BLaER1 treated with 17β-estradiol and CSF1 and Interleukin-3, amounts not matched to agents 10 nM and 100 nM (cell line): ENCODE results near the gene WDR12.

Source experiments
- H3K27ac ChIP-seq, 11 experiments: shearing (Covaris generic); formaldehyde crosslinking; 2 replicates each; pipeline ENCODE4 v1.8.1; 2022
- H3K27me3 ChIP-seq, 11 experiments: shearing (Covaris generic); formaldehyde crosslinking; 2 replicates each; pipeline ENCODE4 v1.8.1; 2022
- H3K36me3 ChIP-seq, 11 experiments: shearing (Covaris generic); formaldehyde crosslinking; 2 replicates each; pipeline ENCODE4 v1.8.1; 2022
- H3K4me1 ChIP-seq, 10 experiments: shearing (Covaris generic); formaldehyde crosslinking; 2 replicates each; pipeline ENCODE4 v1.8.1; 2022
- H3K4me2 ChIP-seq, 11 experiments: shearing (Covaris generic); formaldehyde crosslinking; 2 replicates each; pipeline ENCODE4 v1.8.1; 2022
- H3K4me3 ChIP-seq, 10 experiments: shearing (Covaris generic); formaldehyde crosslinking; 2 replicates each; pipeline ENCODE4 v1.8.1; 2022
- H3K9ac ChIP-seq, 11 experiments: shearing (Covaris generic); formaldehyde crosslinking; 2 replicates each; pipeline ENCODE4 v1.8.1; 2022
- H3K9me3 ChIP-seq, 11 experiments: shearing (Covaris generic); formaldehyde crosslinking; replicated peaks in 1 of 11; 2 replicates each; pipeline ENCODE4 v1.8.1; 2022
- H4K20me1 ChIP-seq, 11 experiments: shearing (Covaris generic); formaldehyde crosslinking; 2 replicates each; pipeline ENCODE4 v1.8.1; 2022
- Cebpa-rat ChIP-seq, 11 experiments: shearing (Covaris generic); IDR thresholded peaks; 2 replicates each; pipeline ENCODE4 v1.8.1; 2022

WDR12 gene

GRCh38 chr2:202841090-202841867 is 70.2 kb downstream of the WDR12 start:
- Histone ChIP-seq H3K9ac (no peak overlapping the region), H4K20me1 (no peaks in the 10 kb centered on the region), H3K27ac (no peak overlapping the region), H3K4me1 (no peaks in the 10 kb centered on the region), H3K27me3 (no peaks in the 10 kb centered on the region), H3K9me3 (peaks cover 25 to 40% (median 29%) of the 10 kb centered on the region in 11 experiments), H3K4me2 (no peak overlapping the region), H3K4me3 (no peak overlapping the region), H3K36me3 (peaks cover 0 to 9% (median 0%) of the 10 kb centered on the region in 11 experiments; a peak in 5 of 22 replicates)
- TF ChIP-seq Cebpa-rat (IDR thresholded peaks at IDR 0.05): no peak

GRCh38 chr2:202831242-202832220 is 79.9 kb downstream of the WDR12 start:
- H3K4me3 ChIP-seq: no peak overlapping the region
- H3K36me3 ChIP-seq: no peaks in the 10 kb centered on the region
- peak overlapping the region in 8 of 11 experiments; percentile 4 to 61 (median 16); a peak in 8 of 22 replicates for H3K4me2 ChIP-seq
- TF ChIP-seq Cebpa-rat (IDR thresholded peaks at IDR 0.05): no peak
- 0 out of 22 replicates have a peak overlapping the region, but pooled peaks of 1 of the 11 experiments have one; percentile 8 for H3K9ac ChIP-seq
- H3K27me3 ChIP-seq: no peaks in the 10 kb centered on the region
- no peak overlapping the region for H3K27ac ChIP-seq
- H3K4me1 ChIP-seq: peaks cover 0 to 12% (median 7%) of the 10 kb centered on the region in 10 experiments; a peak in 12 of 20 replicates
- no peaks in the 10 kb centered on the region for H3K9me3 ChIP-seq
- no peaks in the 10 kb centered on the region for H4K20me1 ChIP-seq

GRCh38 chr2:202824901-202825300 is 86.6 kb downstream of the WDR12 start:
- no peak overlapping the region for H3K4me3 ChIP-seq
- no peaks in the 10 kb centered on the region for H3K9me3 ChIP-seq
- H3K36me3 ChIP-seq: no peaks in the 10 kb centered on the region
- TF ChIP-seq Cebpa-rat (IDR thresholded peaks at IDR 0.05): no peak
- no peak overlapping the region for H3K9ac ChIP-seq
- H3K27me3 ChIP-seq: no peaks in the 10 kb centered on the region
- H4K20me1 ChIP-seq: no peaks in the 10 kb centered on the region
- no peak overlapping the region for H3K27ac ChIP-seq
- no peak overlapping the region for H3K4me2 ChIP-seq
- H3K4me1 ChIP-seq: peaks cover 0 to 23% (median 14%) of the 10 kb centered on the region in 10 experiments; a peak in 14 of 20 replicates
